HG03460 (cell line): ENCODE measurements around the gene CDC42.
"Not testable (repeated sequence)": the region's sequence is repeated elsewhere in the genome, so short reads cannot be mapped to it uniquely, and the experiment has no call there.

Source experiments
- ATAC-seq: cut with Tn5 transposase; IDR thresholded peaks from one replicate; pipeline ENCODE4 v1.9.1; 2021; ENCODE audit not compliant: unreplicated experiment

The CDC42 gene

GRCh38 chr1:22071511-22071910 is 19.0 kb downstream of the CDC42 start:
- ATAC-seq: no peak

- no peak for ATAC-seq
Observed at GRCh38 chr1:22074803-22075202, 22.3 kb downstream of the CDC42 start.

- ATAC-seq: no peak
Observed at GRCh38 chr1:22075718-22076117, 23.2 kb downstream of the CDC42 start.

- no peak for ATAC-seq
Observed at GRCh38 chr1:22076346-22076745, 23.8 kb downstream of the CDC42 start.

GRCh38 chr1:22077728-22078127 is 25.2 kb downstream of the CDC42 start:
- no peak for ATAC-seq

- ATAC-seq: no peak
Observed at GRCh38 chr1:22078133-22078532, 25.6 kb downstream of the CDC42 start.

GRCh38 chr1:22080191-22080590 is 27.7 kb downstream of the CDC42 start:
- ATAC-seq: no peak

- no peak for ATAC-seq
Observed at GRCh38 chr1:22088331-22088730, 35.8 kb downstream of the CDC42 start.

GRCh38 chr1:22089134-22089571 is 36.6 kb downstream of the CDC42 start:
- ATAC-seq: no peak

- no peak for ATAC-seq
Observed at GRCh38 chr1:22089787-22090186, 37.3 kb downstream of the CDC42 start.

GRCh38 chr1:22090867-22091266 is 38.4 kb downstream of the CDC42 start:
- ATAC-seq: no peak

- not testable (repeated sequence) for ATAC-seq
Observed at GRCh38 chr1:22092026-22092768, 39.7 kb downstream of the CDC42 start.

- ATAC-seq: no peak
Observed at GRCh38 chr1:22093513-22093912, 41.0 kb downstream of the CDC42 start.

GRCh38 chr1:22096036-22096435 is 43.5 kb downstream of the CDC42 start:
- ATAC-seq: no peak

GRCh38 chr1:22096463-22096862 is 44.0 kb downstream of the CDC42 start:
- ATAC-seq: no peak

- no peak for ATAC-seq
Observed at GRCh38 chr1:22098752-22099151, 46.2 kb downstream of the CDC42 start.

GRCh38 chr1:22100168-22100567 is 47.7 kb downstream of the CDC42 start:
- no peak for ATAC-seq

GRCh38 chr1:22101199-22101598 is 48.7 kb downstream of the CDC42 start:
- no peak for ATAC-seq

GRCh38 chr1:22101995-22102394 is 49.5 kb downstream of the CDC42 start:
- ATAC-seq: no peak

- ATAC-seq: no peak
Observed at GRCh38 chr1:22102746-22103145, 50.2 kb downstream of the CDC42 start.

- ATAC-seq: no peak
Observed at GRCh38 chr1:22104094-22104493, 51.6 kb downstream of the CDC42 start.

- ATAC-seq: no peak
Observed at GRCh38 chr1:22104865-22105437, 52.4 kb downstream of the CDC42 start.
